Activated naive CD8-positive, alpha-beta T cell treated with anti-CD3 and anti-CD28 coated beads, Interleukin-2, amount 50 U/mL, for 24 hours (primary cell): ENCODE measurements around the gene FBXO40.
"Not testable (repeated sequence)": the region's sequence is repeated elsewhere in the genome, so short reads cannot be mapped to it uniquely, and the experiment has no call there.

Source experiments
- ATAC-seq: fragments of 150-1000 bp; cut with Tn5 transposase; one replicate; pipeline ENCODE4 v1.10.0; 2021
- DNase-seq: peaks from one replicate; pipeline ENCODE4 v3.0.0; 2021
- H3K27ac Mint-ChIP-seq: one replicate; pipeline ENCODE4 v1.8.0; 2021; ENCODE audit warnings: mild to moderate bottlenecking, mixed read lengths
- H3K27me3 Mint-ChIP-seq: one replicate; pipeline ENCODE4 v1.8.0; 2021; ENCODE audit warnings: mixed read lengths
- H3K36me3 Mint-ChIP-seq: one replicate; pipeline ENCODE4 v1.8.0; 2021; ENCODE audit warnings: low read depth, mixed read lengths
- H3K4me1 Mint-ChIP-seq: one replicate; pipeline ENCODE4 v1.8.0; 2021; ENCODE audit warnings: mixed read lengths
- H3K4me3 Mint-ChIP-seq: one replicate; pipeline ENCODE4 v1.8.0; 2021; ENCODE audit warnings: mild to moderate bottlenecking, moderate library complexity, mixed read lengths
- H3K9me3 Mint-ChIP-seq: one replicate; pipeline ENCODE4 v1.8.0; 2021; ENCODE audit warnings: mixed read lengths

Gene FBXO40

GRCh38 chr3:121592856-121593702 lies at the start of gene FBXO40:
Gene FBXO40 (plus strand): TSS chr3:121593379. CDS start chr3:121620576, 27,197 bp downstream.
- no peak within 1 kb of the TSS for H3K4me3 Mint-ChIP-seq
- DNase-seq (no peak), ATAC-seq (no peak)
- H3K36me3 Mint-ChIP-seq, result no peaks in the 10 kb centered on the region
- peaks cover 2% of the 10 kb centered on the region for H3K27me3 Mint-ChIP-seq
- no peaks in the 10 kb centered on the region for H3K9me3 Mint-ChIP-seq
- no peak within 1 kb of the TSS for H3K27ac Mint-ChIP-seq
- no peaks in the 10 kb centered on the region for H3K4me1 Mint-ChIP-seq

GRCh38 chr3:121545049-121545573 lies 48.1 kb upstream of the FBXO40 start:
- peak overlapping the region; percentile 97 for H3K4me3 Mint-ChIP-seq
- ATAC-seq (peak; percentile 2), DNase-seq (peak; percentile 17)
- no peaks in the 10 kb centered on the region for H3K27me3 Mint-ChIP-seq
- peaks cover 12% of the 10 kb centered on the region for H3K4me1 Mint-ChIP-seq
- H3K27ac Mint-ChIP-seq, result peak overlapping the region; percentile 88
- peaks cover 27% of the 10 kb centered on the region for H3K36me3 Mint-ChIP-seq
- no peaks in the 10 kb centered on the region for H3K9me3 Mint-ChIP-seq

- Mint-ChIP-seq H3K9me3 (no peaks in the 10 kb centered on the region), H3K36me3 (peaks cover 25% of the 10 kb centered on the region), H3K27me3 (no peaks in the 10 kb centered on the region), H3K4me3 (peak within 1 kb of the TSS; percentile 97), H3K27ac (peak within 1 kb of the TSS; percentile 88), H3K4me1 (peaks cover 12% of the 10 kb centered on the region)
- DNase-seq, result peak; percentile 86
- ATAC-seq, result peak; percentile 99
These were observed 47.4 kb upstream of the FBXO40 start, which contains the start of gene POLQ for GRCh38 chr3:121545574-121546455. Gene POLQ (minus strand): TSS chr3:121545988. CDS start chr3:121545877, 111 bp downstream.

DNA sequence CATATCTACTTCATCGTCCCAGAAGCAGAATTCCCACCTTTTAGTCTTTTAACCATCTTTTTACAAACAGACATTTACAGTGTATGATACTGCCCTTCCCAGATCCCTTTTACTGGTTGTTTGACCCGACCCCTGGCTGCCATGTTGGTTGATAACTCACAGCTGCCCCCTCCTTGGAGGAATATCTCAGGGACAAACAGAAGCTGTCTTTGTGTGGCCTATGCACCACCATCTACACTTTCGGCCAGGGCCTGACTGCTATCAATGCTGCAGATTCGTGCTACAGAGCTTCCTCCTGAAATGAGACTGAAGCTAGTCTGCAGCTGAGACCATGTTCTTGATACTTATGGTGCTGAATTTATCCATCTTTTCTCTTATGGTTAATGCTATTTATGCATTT lies 40.8 kb upstream of the FBXO40 start:
- no peaks in the 10 kb centered on the region for H3K9me3 Mint-ChIP-seq
- peaks cover 2% of the 10 kb centered on the region for H3K27me3 Mint-ChIP-seq
- DNase-seq (no peak), ATAC-seq (no peak)
- no peak overlapping the region for H3K4me3 Mint-ChIP-seq
- H3K27ac Mint-ChIP-seq, result no peak overlapping the region
- H3K4me1 Mint-ChIP-seq, result no peaks in the 10 kb centered on the region
- H3K36me3 Mint-ChIP-seq, result no peaks in the 10 kb centered on the region

GRCh38 chr3:121552797-121553196 lies 40.4 kb upstream of the FBXO40 start:
- peaks cover 2% of the 10 kb centered on the region for H3K27me3 Mint-ChIP-seq
- ATAC-seq (no peak), DNase-seq (no peak)
- no peak overlapping the region for H3K27ac Mint-ChIP-seq
- H3K9me3 Mint-ChIP-seq, result no peaks in the 10 kb centered on the region
- no peaks in the 10 kb centered on the region for H3K36me3 Mint-ChIP-seq
- H3K4me1 Mint-ChIP-seq, result no peaks in the 10 kb centered on the region
- no peak overlapping the region for H3K4me3 Mint-ChIP-seq

DNA sequence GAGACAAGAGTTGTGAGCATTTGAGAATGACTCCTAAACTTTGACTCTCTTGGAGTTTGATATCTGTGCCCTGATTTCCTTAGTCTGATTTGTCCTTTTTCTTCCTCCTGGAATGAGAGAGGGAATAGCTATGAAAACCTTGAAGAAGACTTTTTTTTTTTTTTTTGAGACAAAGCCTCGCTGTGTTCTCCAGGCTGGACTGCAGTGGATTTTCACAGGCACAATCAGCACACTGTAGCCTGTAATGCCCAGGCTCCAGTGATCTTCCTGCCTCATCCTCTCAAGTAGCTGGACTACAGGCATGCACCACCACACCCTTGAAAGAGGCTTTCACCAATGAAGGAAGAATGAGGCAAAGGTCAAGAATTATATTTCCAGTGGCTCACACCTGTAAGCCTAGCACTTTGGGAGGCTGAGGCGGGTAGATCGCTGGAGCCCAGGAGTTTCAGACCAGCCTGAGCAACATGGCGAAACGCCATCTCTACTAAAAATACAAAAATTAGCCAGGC lies 35.7 kb upstream of the FBXO40 start:
- Mint-ChIP-seq H3K27ac (no peak overlapping the region), H3K4me1 (no peaks in the 10 kb centered on the region), H3K9me3 (no peaks in the 10 kb centered on the region), H3K4me3 (no peak overlapping the region), H3K36me3 (no peaks in the 10 kb centered on the region), H3K27me3 (peaks cover 8% of the 10 kb centered on the region)
- ATAC-seq (no peak), DNase-seq (no peak)

- H3K27me3 Mint-ChIP-seq, result peaks cover 6% of the 10 kb centered on the region
- no peak overlapping the region for H3K4me3 Mint-ChIP-seq
- ATAC-seq (no peak), DNase-seq (no peak)
- H3K9me3 Mint-ChIP-seq, result no peaks in the 10 kb centered on the region
- H3K36me3 Mint-ChIP-seq, result no peaks in the 10 kb centered on the region
- H3K4me1 Mint-ChIP-seq, result no peaks in the 10 kb centered on the region
- H3K27ac Mint-ChIP-seq, result no peak overlapping the region
These were observed 31.0 kb upstream of the FBXO40 start for GRCh38 chr3:121562148-121562547.

- H3K9me3 Mint-ChIP-seq, result no peaks in the 10 kb centered on the region
- H3K4me3 Mint-ChIP-seq, result no peak overlapping the region
- no peaks in the 10 kb centered on the region for H3K36me3 Mint-ChIP-seq
- DNase-seq (no peak), ATAC-seq (no peak)
- no peaks in the 10 kb centered on the region for H3K27me3 Mint-ChIP-seq
- H3K27ac Mint-ChIP-seq, result no peak overlapping the region
- no peaks in the 10 kb centered on the region for H3K4me1 Mint-ChIP-seq
These were observed 26.4 kb upstream of the FBXO40 start for GRCh38 chr3:121566773-121567172.

- Mint-ChIP-seq H3K27ac (no peak within 1 kb of the TSS), H3K4me1 (no peaks in the 10 kb centered on the region), H3K4me3 (no peak within 1 kb of the TSS), H3K36me3 (no peaks in the 10 kb centered on the region), H3K27me3 (no peaks in the 10 kb centered on the region), H3K9me3 (no peaks in the 10 kb centered on the region)
- DNase-seq (no peak), ATAC-seq (no peak)
These were observed 25.5 kb upstream of the FBXO40 start, which contains the start of gene ARGFX for GRCh38 chr3:121567649-121568048. Gene ARGFX (plus strand): TSS chr3:121567949. CDS start chr3:121570714, 2,765 bp downstream.

GRCh38 chr3:121574449-121574848 lies 18.7 kb upstream of the FBXO40 start:
- H3K36me3 Mint-ChIP-seq, result no peaks in the 10 kb centered on the region
- H3K9me3 Mint-ChIP-seq, result no peaks in the 10 kb centered on the region
- H3K27ac Mint-ChIP-seq, result no peak overlapping the region
- no peak for ATAC-seq
- H3K4me3 Mint-ChIP-seq, result no peak overlapping the region
- peaks cover 4% of the 10 kb centered on the region for H3K27me3 Mint-ChIP-seq
- no peaks in the 10 kb centered on the region for H3K4me1 Mint-ChIP-seq
- DNase-seq, result no peak

GRCh38 chr3:121581691-121582090 lies 11.5 kb upstream of the FBXO40 start:
- no peak for DNase-seq
- ATAC-seq, result no peak
- Mint-ChIP-seq H3K4me3 (no peak overlapping the region), H3K4me1 (no peaks in the 10 kb centered on the region), H3K27me3 (peaks cover 9% of the 10 kb centered on the region), H3K27ac (no peak overlapping the region), H3K36me3 (no peaks in the 10 kb centered on the region), H3K9me3 (no peaks in the 10 kb centered on the region)

DNA sequence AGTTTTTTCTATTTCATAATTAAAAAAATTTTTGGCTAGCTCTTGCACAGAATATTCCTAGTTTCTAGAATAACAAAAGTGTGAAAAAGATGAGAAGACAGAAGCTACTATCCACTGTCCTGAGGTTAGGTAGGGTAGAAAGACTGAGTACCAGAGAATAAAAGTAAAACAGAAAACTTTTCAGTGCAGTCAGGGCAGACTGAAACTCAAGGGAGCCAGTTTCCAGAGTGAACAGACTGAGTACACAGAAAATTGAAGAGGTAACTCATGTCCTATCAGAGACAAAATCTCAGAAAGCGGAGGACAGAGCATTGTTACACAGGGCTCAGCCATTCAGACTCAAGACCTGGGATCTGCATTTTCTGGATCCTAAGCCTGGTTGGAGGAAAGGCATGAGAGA lies 8.8 kb upstream of the FBXO40 start:
- H3K36me3 Mint-ChIP-seq, result no peaks in the 10 kb centered on the region
- peaks cover 11% of the 10 kb centered on the region for H3K27me3 Mint-ChIP-seq
- ATAC-seq (no peak), DNase-seq (no peak)
- no peak overlapping the region for H3K27ac Mint-ChIP-seq
- H3K4me3 Mint-ChIP-seq, result no peak overlapping the region
- no peaks in the 10 kb centered on the region for H3K4me1 Mint-ChIP-seq
- H3K9me3 Mint-ChIP-seq, result no peaks in the 10 kb centered on the region

DNA sequence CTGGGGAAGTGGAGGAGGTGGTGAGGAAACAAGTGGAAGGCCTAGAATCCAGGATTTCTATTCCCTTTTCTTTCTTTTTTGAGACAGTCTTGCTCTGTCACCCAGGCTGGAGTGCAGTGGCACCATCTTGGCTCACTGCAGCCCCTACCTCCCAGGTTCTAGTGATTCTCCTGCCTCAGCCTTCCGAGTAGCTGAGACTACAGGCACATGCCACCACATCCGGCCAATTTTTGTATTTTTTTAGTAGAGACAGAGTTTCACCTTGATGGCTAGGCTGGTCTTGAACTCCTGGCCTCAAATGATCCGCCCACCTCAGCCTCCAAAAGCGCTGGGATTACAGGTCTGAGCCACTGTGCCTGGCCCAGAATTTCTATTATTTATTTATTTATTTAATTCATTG lies 627 bp downstream of the FBXO40 start:
- not testable (repeated sequence) for DNase-seq, H3K36me3 Mint-ChIP-seq, H3K27me3 Mint-ChIP-seq, H3K4me3 Mint-ChIP-seq, H3K9me3 Mint-ChIP-seq, H3K4me1 Mint-ChIP-seq, ATAC-seq, H3K27ac Mint-ChIP-seq

DNA sequence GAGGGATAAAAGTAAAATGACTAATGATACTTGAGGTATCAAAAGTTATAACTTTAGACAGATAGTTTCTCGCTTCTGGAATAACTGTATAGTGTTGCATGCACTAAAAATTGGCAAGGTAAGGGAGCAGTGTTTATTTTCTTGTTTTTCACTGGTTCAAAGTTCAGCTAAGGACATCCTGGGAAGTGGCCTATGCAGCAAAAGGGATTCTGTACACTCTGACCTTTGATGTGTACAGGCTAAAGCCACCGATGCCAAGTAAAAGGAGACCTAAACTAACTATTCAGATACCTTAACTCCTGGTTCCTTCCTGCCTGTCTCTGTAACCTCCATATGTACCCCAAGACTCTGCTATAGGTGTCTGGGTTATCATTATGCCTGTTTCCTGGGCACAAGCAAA lies 1.7 kb downstream of the FBXO40 start:
- no peak for DNase-seq
- H3K4me1 Mint-ChIP-seq, result no peaks in the 10 kb centered on the region
- H3K36me3 Mint-ChIP-seq, result no peaks in the 10 kb centered on the region
- ATAC-seq, result no peak
- H3K4me3 Mint-ChIP-seq, result no peak overlapping the region
- H3K27ac Mint-ChIP-seq, result no peak overlapping the region
- no peaks in the 10 kb centered on the region for H3K27me3 Mint-ChIP-seq
- H3K9me3 Mint-ChIP-seq, result no peaks in the 10 kb centered on the region
